CD4-positive, alpha-beta T cell (primary cell): ENCODE measurements around the gene CIRBP. TPM values are rescaled to one million over a fixed set of nuclear protein-coding genes. Genes with fewer than 3 reads are reported as not detected.
A peak's percentile ranks its signal among the peaks of the same experiment; 100 is the strongest.

ENCODE experiments used
- ATAC-seq: fragments of 200-7000 bp; cut with Tn5 transposase; one replicate; pipeline ENCODE4 v1.10.0; 2022; ENCODE audit warnings: mild to moderate bottlenecking; ENCODE audit not compliant: poor library complexity
- CTCF ChIA-PET: fragments of 350-600 bp; sonication (Branson Sonifier 250); formaldehyde crosslinking; loops from one replicate; lab custom pipeline; 2021; ENCODE audit warnings: antibody characterized with exemption, inconsistent platforms; lab: Charles Lee
- POLR2A ChIA-PET: fragments of 350-600 bp; sonication (Branson Sonifier 250); formaldehyde crosslinking; loops from one replicate; lab custom pipeline; 2021; ENCODE audit warnings: antibody characterized with exemption, inconsistent platforms; lab: Charles Lee
- DNase-seq, 14 experiments: peaks; one replicate each; pipeline ENCODE4 v3.0.0-alpha.2; 2013 to 2020; ENCODE audit warnings: mixed read lengths in 2 of 14
- H3K27ac ChIP-seq, 2 donors: one replicate each; pipeline versions ENCODE4 v1.5.1 to v1.7.0; 2013; ENCODE audit warnings: low read length in 2 of 2, low read depth in 1 of 2, mild to moderate bottlenecking in 1 of 2
- H3K27me3 ChIP-seq, 2 experiments: 1 replicate in 1 of 2; 2 replicates in 1 of 2; pipeline versions ENCODE4 v1.6.1 to v1.7.0; 2013; ENCODE audit warnings: low read length in 2 of 2, control low read depth in 1 of 2, mild to moderate bottlenecking in 1 of 2, moderate library complexity in 1 of 2; ENCODE audit not compliant: insufficient read depth in 2 of 2, control insufficient read depth in 1 of 2
- H3K36me3 ChIP-seq: one replicate; pipeline ENCODE4 v1.6.1; 2013; ENCODE audit warnings: low read length, control low read depth; ENCODE audit not compliant: insufficient read depth
- H3K4me1 ChIP-seq: one replicate; pipeline ENCODE4 v1.6.1; 2013; ENCODE audit warnings: low read length, control low read depth; ENCODE audit not compliant: insufficient read depth
- H3K4me3 ChIP-seq: one replicate; pipeline ENCODE4 v1.5.1; 2013; ENCODE audit warnings: mild to moderate bottlenecking, low read length, moderate library complexity
- H3K9me3 ChIP-seq, 2 experiments: 1 replicate in 1 of 2; 2 replicates in 1 of 2; pipeline versions ENCODE4 v1.6.1 to v1.7.0; 2013; ENCODE audit warnings: low read length in 2 of 2, mild to moderate bottlenecking in 2 of 2, control low read depth in 1 of 2, moderate library complexity in 1 of 2; ENCODE audit not compliant: control insufficient read depth in 1 of 2, insufficient read depth in 1 of 2
- H3K27ac Mint-ChIP-seq: one replicate; pipeline ENCODE4 v1.8.0; 2020; ENCODE audit warnings: mixed read lengths
- H3K27me3 Mint-ChIP-seq: one replicate; pipeline ENCODE4 v1.8.0; 2021; ENCODE audit warnings: mixed read lengths
- H3K36me3 Mint-ChIP-seq: one replicate; pipeline ENCODE4 v1.8.0; 2021; ENCODE audit warnings: low read depth, mixed read lengths
- H3K4me1 Mint-ChIP-seq: one replicate; pipeline ENCODE4 v1.8.0; 2021; ENCODE audit warnings: low read depth, mixed read lengths
- H3K4me3 Mint-ChIP-seq: one replicate; pipeline ENCODE4 v1.8.0; 2020; ENCODE audit warnings: mild to moderate bottlenecking, mixed read lengths
- H3K9me3 Mint-ChIP-seq: one replicate; pipeline ENCODE4 v1.8.0; 2020; ENCODE audit warnings: mixed read lengths
- CTCF ChIP-seq: fragments of 200-600 bp; IDR thresholded peaks from one replicate; pipeline ENCODE4 v1.8.0; 2022; ENCODE audit warnings: antibody characterized with exemption, mild to moderate bottlenecking
- intact Hi-C, 2 experiments: fragments of 100-400 bp; cut with DNase I in 1 of 2; cut with micrococcal nuclease in 1 of 2; formaldehyde crosslinking; loops; one replicate each; pipeline versions ENCODE4 v1.15.1 to v1.9.0; 2023 to 2025; cut with DNase I, micrococcal nuclease
- total RNA-seq, 174 experiments: library from RNA in 2 of 174; stranded (reverse) in 2 of 174; gene quantifications; one replicate each; pipeline ENCODE4 v1.2.3 and lab custom pipeline; 2021 to 2026

The CIRBP gene
- total RNA-seq, 2 experiments from 2014 or later = 614 to 628 TPM

- peak overlapping the region; percentile 99 for H3K4me3 ChIP-seq
- H3K9me3 ChIP-seq = no peaks in the 10 kb centered on the region
- H3K36me3 ChIP-seq = peaks cover 55% of the 10 kb centered on the region
- no peaks in the 10 kb centered on the region for H3K27me3 ChIP-seq
- DNase-seq = peak in 2 of 14 experiments; percentile 33 to 56
- H3K4me1 ChIP-seq = peaks cover 87% of the 10 kb centered on the region
- Mint-ChIP-seq H3K27me3 (no peaks in the 10 kb centered on the region), H3K9me3 (no peaks in the 10 kb centered on the region), H3K36me3 (peaks cover 63% of the 10 kb centered on the region), H3K4me1 (peaks cover 63% of the 10 kb centered on the region), H3K4me3 (peak overlapping the region; percentile 94), H3K27ac (peak overlapping the region; percentile 82)
- no peak for ATAC-seq
- ChIA-PET POLR2A (interaction anchor here (1.3 to 1.9 kb wide), 3 partner anchors 18 to 243 kb away, joined by 3 to 6 read pairs (median 3); no protein-coding TSS in a partner anchor), CTCF (interaction anchor here (1.4 to 4.3 kb wide), 2 partner anchors 22 to 27 kb away, joined by 3 to 26 read pairs; no protein-coding TSS in a partner anchor)
- H3K27ac ChIP-seq = peak overlapping the region; percentile 15 to 18
- intact Hi-C loops = loop anchor here (10.0 kb wide), 2 partner anchors 134 to 204 kb away; partner anchors contain the start of genes C19orf25 (in 1 of the 2), DAZAP1 (in 1 of the 2) and GAMT (in 1 of the 2)
- TF ChIP-seq CTCF = no peak
These were observed 1.9 kb downstream of the CIRBP start for GRCh38 chr19:1270854-1271527.

GRCh38 chr19:1271528-1272422, 2.6 kb downstream of the CIRBP start:
- TF ChIP-seq CTCF = no peak
- peaks cover 88% of the 10 kb centered on the region for H3K4me1 ChIP-seq
- DNase-seq (peak in 2 of 14 experiments; percentile 21 to 54), ATAC-seq (no peak)
- no peaks in the 10 kb centered on the region for H3K27me3 Mint-ChIP-seq
- H3K27ac ChIP-seq = peak overlapping the region; percentile 15 to 18
- no peaks in the 10 kb centered on the region for H3K9me3 ChIP-seq
- H3K4me1 Mint-ChIP-seq = peaks cover 68% of the 10 kb centered on the region
- CTCF ChIA-PET = interaction anchor here (1.4 to 4.3 kb wide), 2 partner anchors 23 to 28 kb away, joined by 3 to 26 read pairs; no protein-coding TSS in a partner anchor
- no peaks in the 10 kb centered on the region for H3K9me3 Mint-ChIP-seq
- peaks cover 55% of the 10 kb centered on the region for H3K36me3 ChIP-seq
- H3K36me3 Mint-ChIP-seq = peaks cover 68% of the 10 kb centered on the region
- peak overlapping the region; percentile 94 for H3K4me3 Mint-ChIP-seq
- H3K27me3 ChIP-seq = no peaks in the 10 kb centered on the region
- POLR2A ChIA-PET = interaction anchor here (1.3 to 1.9 kb wide), 3 partner anchors 19 to 243 kb away, joined by 3 to 6 read pairs (median 3); no protein-coding TSS in a partner anchor
- intact Hi-C loops = loop anchor here (10.0 kb wide), 2 partner anchors 133 to 203 kb away; partner anchors contain the start of genes C19orf25 (in 1 of the 2), DAZAP1 (in 1 of the 2) and GAMT (in 1 of the 2)
- peak overlapping the region; percentile 82 for H3K27ac Mint-ChIP-seq
- peak overlapping the region; percentile 99 for H3K4me3 ChIP-seq
